T-cell (primary cell): ENCODE data around the gene TLR4. TPM values are rescaled to one million over a fixed set of nuclear protein-coding genes. Genes with fewer than 3 reads are reported as not detected.

Experiments
- ATAC-seq, 4 experiments: fragments of 200-7000 bp in 3 of 4; fragments of 150-1000 bp in 1 of 4; cut with Tn5 transposase; replicated peaks in 1 of 4; 1 replicate in 3 of 4; 2 replicates in 1 of 4; pipeline ENCODE4 v1.10.0; 2021; ENCODE audit warnings: moderate library complexity in 3 of 4, mild to moderate bottlenecking in 2 of 4, moderate number of reproducible peaks in 1 of 4
- CTCF ChIA-PET, 2 donors: fragments of 300-600 bp; sonication (Branson Sonifier 250); formaldehyde crosslinking; loops; one replicate each; lab custom pipeline; 2022; ENCODE audit warnings: antibody characterized with exemption in 2 of 2; lab: Charles Lee
- POLR2A ChIA-PET, 2 donors: fragments of 300-600 bp; sonication (Branson Sonifier 250); formaldehyde crosslinking; loops; one replicate each; lab custom pipeline; 2022; ENCODE audit warnings: antibody characterized with exemption in 2 of 2; lab: Charles Lee
- DNase-seq, 35 experiments: peaks; one replicate each; pipeline versions ENCODE4 v3.0.0 to v3.0.0-alpha.2; 2013 to 2023
- H3K27ac ChIP-seq: one replicate; pipeline ENCODE4 v1.5.1; 2013; ENCODE audit warnings: low read length
- H3K27me3 ChIP-seq, 2 experiments: replicated peaks in 1 of 2; 1 replicate in 1 of 2; 2 replicates in 1 of 2; pipeline versions ENCODE4 v1.6.1 to v1.7.0; 2013; ENCODE audit warnings: low read length in 1 of 2, mixed read lengths in 1 of 2; ENCODE audit not compliant: control insufficient read depth in 2 of 2, insufficient read depth in 2 of 2; ENCODE audit errors: extremely low read depth in 1 of 2
- H3K36me3 ChIP-seq, 2 donors: 1 replicate in 1 of 2; 2 replicates in 1 of 2; pipeline versions ENCODE4 v1.6.1 to v1.7.0; 2013; ENCODE audit warnings: low read length in 1 of 2; ENCODE audit not compliant: control insufficient read depth in 2 of 2, insufficient read depth in 1 of 2; ENCODE audit errors: extremely low read depth in 1 of 2
- H3K4me1 ChIP-seq, 2 experiments: 1 replicate in 1 of 2; 2 replicates in 1 of 2; pipeline versions ENCODE4 v1.6.1 to v1.7.0; 2013; ENCODE audit warnings: low read length in 2 of 2, mixed read lengths in 1 of 2; ENCODE audit not compliant: insufficient read depth in 2 of 2, control insufficient read depth in 1 of 2; ENCODE audit errors: extremely low read depth in 1 of 2
- H3K4me3 ChIP-seq, 2 donors: 1 replicate in 1 of 2; 2 replicates in 1 of 2; pipeline versions ENCODE4 v1.5.1 to v1.7.0; 2013; ENCODE audit warnings: mild to moderate bottlenecking in 2 of 2, low read length in 1 of 2, moderate library complexity in 1 of 2; ENCODE audit not compliant: control insufficient read depth in 1 of 2; ENCODE audit errors: extremely low read depth in 1 of 2
- H3K9me3 ChIP-seq: 2 replicates; pipeline ENCODE4 v1.7.0; 2013
- H3K27ac Mint-ChIP-seq, 2 donors: one replicate each; pipeline ENCODE4 v1.8.0; 2020 to 2021; ENCODE audit warnings: mild to moderate bottlenecking in 2 of 2, mixed read lengths in 2 of 2
- H3K27me3 Mint-ChIP-seq, 2 donors: one replicate each; pipeline ENCODE4 v1.8.0; 2021 to 2022; ENCODE audit warnings: mixed read lengths in 2 of 2
- H3K36me3 Mint-ChIP-seq: one replicate; pipeline ENCODE4 v1.8.0; 2021; ENCODE audit warnings: mixed read lengths
- H3K4me1 Mint-ChIP-seq, 3 donors: one replicate each; pipeline ENCODE4 v1.8.0; 2020 to 2022; ENCODE audit warnings: mixed read lengths in 3 of 3, mild to moderate bottlenecking in 1 of 3
- H3K4me3 Mint-ChIP-seq, 3 donors: one replicate each; pipeline ENCODE4 v1.8.0; 2020 to 2022; ENCODE audit warnings: mild to moderate bottlenecking in 3 of 3, mixed read lengths in 3 of 3, moderate library complexity in 3 of 3
- H3K9me3 Mint-ChIP-seq, 3 donors: one replicate each; pipeline ENCODE4 v1.8.0; 2020 to 2022; ENCODE audit warnings: mixed read lengths in 3 of 3
- WGBS: methylation state at CpG from one replicate; pipeline ENCODE4 v1.1.5; 2013; ENCODE audit warnings: missing lambda C conversion rate; ENCODE audit not compliant: insufficient coverage; 5-methylcytosine and 5-hydroxymethylcytosine counted together
- total RNA-seq, 35 experiments: library from RNA in 6 of 35; stranded (reverse) in 6 of 35; fragments of 120-200 nt in 1 of 35; gene quantifications; one replicate each; pipeline versions ENCODE4 v1.2.1 to v1.2.4 and lab custom pipeline; 2013 to 2026

The TLR4 gene
- total RNA-seq, 5 donors from 2014 or later (not counting 1 experiment from before 2014, with no cell fraction given): 0.08 to 0.18 (median 0.16) TPM

- no peak overlapping the region for H3K27ac ChIP-seq
- H3K27ac Mint-ChIP-seq: no peak overlapping the region
- peaks cover 7 to 9% of the 10 kb centered on the region in 2 donors for H3K27me3 Mint-ChIP-seq
- ATAC-seq: no peak
- WGBS: 57% methylated on average over 3 of the region's 5 CpGs
- no peaks in the 10 kb centered on the region for H3K9me3 ChIP-seq
- H3K36me3 ChIP-seq: no peaks in the 10 kb centered on the region
- ChIA-PET POLR2A (no interaction called here), CTCF (interaction anchor here in 1 of 2 donors (0.5 kb wide), 1 partner anchor 1068 kb away, joined by 4 read pairs; no protein-coding TSS in a partner anchor)
- H3K36me3 Mint-ChIP-seq: no peaks in the 10 kb centered on the region
- peaks cover 0 to 5% (median 0%) of the 10 kb centered on the region in 3 donors for H3K9me3 Mint-ChIP-seq
- H3K4me3 Mint-ChIP-seq: no peak overlapping the region
- no peaks in the 10 kb centered on the region for H3K27me3 ChIP-seq
- no peak overlapping the region for H3K4me3 ChIP-seq
- no peaks in the 10 kb centered on the region for H3K4me1 ChIP-seq
- H3K4me1 Mint-ChIP-seq: no peaks in the 10 kb centered on the region
- no peak for DNase-seq
Measured at GRCh38 chr9:117757561-117758190, 53.5 kb downstream of the TLR4 start.

GRCh38 chr9:117763314-117763713 is 59.1 kb downstream of the TLR4 start:
- Mint-ChIP-seq H3K27ac (no peak overlapping the region), H3K4me1 (no peaks in the 10 kb centered on the region), H3K27me3 (peaks cover 6 to 8% of the 10 kb centered on the region in 2 donors), H3K36me3 (no peaks in the 10 kb centered on the region), H3K4me3 (no peak overlapping the region), H3K9me3 (peaks cover 0 to 5% (median 0%) of the 10 kb centered on the region in 3 donors)
- H3K36me3 ChIP-seq: no peaks in the 10 kb centered on the region
- CTCF ChIA-PET: no interaction called here
- no peaks in the 10 kb centered on the region for H3K27me3 ChIP-seq
- H3K4me1 ChIP-seq: no peaks in the 10 kb centered on the region
- DNase-seq (no peak), ATAC-seq (no peak)
- no peaks in the 10 kb centered on the region for H3K9me3 ChIP-seq
- H3K27ac ChIP-seq: no peak overlapping the region
- H3K4me3 ChIP-seq: no peak overlapping the region
- WGBS: 52% methylated on average over 3 of the region's 4 CpGs
- POLR2A ChIA-PET: no interaction called here

GRCh38 chr9:117768750-117769395 is 64.7 kb downstream of the TLR4 start:
- no peak overlapping the region for H3K4me3 ChIP-seq
- no peaks in the 10 kb centered on the region for H3K9me3 ChIP-seq
- Mint-ChIP-seq H3K27me3 (peaks cover 16 to 19% of the 10 kb centered on the region in 2 donors), H3K4me3 (no peak overlapping the region), H3K9me3 (no peaks in the 10 kb centered on the region), H3K36me3 (no peaks in the 10 kb centered on the region), H3K27ac (no peak overlapping the region), H3K4me1 (no peaks in the 10 kb centered on the region)
- DNase-seq (no peak), ATAC-seq (no peak)
- H3K27me3 ChIP-seq: no peaks in the 10 kb centered on the region
- H3K4me1 ChIP-seq: no peaks in the 10 kb centered on the region
- ChIA-PET POLR2A (no interaction called here), CTCF (no interaction called here)
- no peak overlapping the region for H3K27ac ChIP-seq
- H3K36me3 ChIP-seq: no peaks in the 10 kb centered on the region
- WGBS: 67% methylated on average over 1 of the region's 4 CpGs

- Histone ChIP-seq H3K36me3 (no peaks in the 10 kb centered on the region), H3K4me1 (no peaks in the 10 kb centered on the region), H3K27me3 (no peaks in the 10 kb centered on the region), H3K4me3 (no peak overlapping the region), H3K9me3 (no peaks in the 10 kb centered on the region), H3K27ac (no peak overlapping the region)
- Mint-ChIP-seq H3K4me1 (no peaks in the 10 kb centered on the region), H3K27ac (no peak overlapping the region), H3K9me3 (peaks cover 0 to 6% (median 0%) of the 10 kb centered on the region in 3 donors), H3K36me3 (no peaks in the 10 kb centered on the region), H3K27me3 (peaks cover 27 to 35% of the 10 kb centered on the region in 2 donors), H3K4me3 (no peak overlapping the region)
- ChIA-PET CTCF (no interaction called here), POLR2A (no interaction called here)
- ATAC-seq (no peak), DNase-seq (no peak)
- 90% methylated on average over 2 of the region's 4 CpGs for WGBS
Measured at GRCh38 chr9:117771136-117771535, 66.9 kb downstream of the TLR4 start.

DNA sequence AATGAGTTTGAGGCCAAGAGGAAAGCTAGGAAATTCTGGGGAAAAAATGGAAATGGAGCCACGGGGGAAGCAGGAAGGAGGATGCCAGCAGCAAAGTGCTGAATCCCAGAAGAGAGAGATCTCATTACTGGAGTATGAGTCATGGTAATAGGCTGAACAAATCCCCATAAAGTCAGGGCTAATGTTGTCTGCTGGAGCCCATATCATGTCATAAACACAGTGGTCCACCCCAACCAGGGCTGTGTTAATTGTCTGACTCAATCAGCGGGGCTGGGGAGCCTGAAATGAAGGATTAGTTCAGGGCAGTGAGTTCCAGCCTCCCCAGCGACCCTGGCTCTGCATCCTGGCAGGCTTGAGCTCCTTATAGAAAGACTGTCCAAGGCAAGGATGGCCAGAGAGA is 68.8 kb downstream of the TLR4 start:
- Mint-ChIP-seq H3K4me1 (no peaks in the 10 kb centered on the region), H3K9me3 (peaks cover 0 to 6% (median 0%) of the 10 kb centered on the region in 3 donors), H3K27ac (no peak overlapping the region), H3K27me3 (peaks cover 29 to 37% of the 10 kb centered on the region in 2 donors), H3K4me3 (no peak overlapping the region), H3K36me3 (no peaks in the 10 kb centered on the region)
- 75% methylated on average over 3 of the region's 3 CpGs for WGBS
- ChIA-PET POLR2A (no interaction called here), CTCF (no interaction called here)
- Histone ChIP-seq H3K27ac (no peak overlapping the region), H3K27me3 (no peaks in the 10 kb centered on the region), H3K9me3 (no peaks in the 10 kb centered on the region), H3K36me3 (no peaks in the 10 kb centered on the region), H3K4me1 (no peaks in the 10 kb centered on the region), H3K4me3 (no peak overlapping the region)
- ATAC-seq (no peak), DNase-seq (no peak)
